Lung (tissue), 12 donors: Measurements from ENCODE around the gene SH2D1A. TPM values are rescaled to one million over a fixed set of nuclear protein-coding genes. Genes with fewer than 3 reads are reported as not detected.

Source experiments
- ATAC-seq: fragments of 200-7000 bp; cut with Tn5 transposase; one replicate; pipeline ENCODE4 v1.9.1; 2020; ENCODE audit warnings: moderate number of reproducible peaks; ENCODE audit not compliant: insufficient read depth, low FRiP score
- DNase-seq, 3 donors: peaks; one replicate each; pipeline ENCODE4 v3.0.0-alpha.2; 2013 to 2017
- H3K27ac ChIP-seq, 2 donors: one replicate each; pipeline ENCODE4 v1.5.1; 2013; ENCODE audit warnings: mild to moderate bottlenecking in 2 of 2, moderate library complexity in 2 of 2, control low read depth in 1 of 2, inconsistent platforms in 1 of 2, low read depth in 1 of 2, low read length in 1 of 2
- H3K27me3 ChIP-seq, 3 donors: one replicate each; pipeline ENCODE4 v1.5.1; 2013; ENCODE audit warnings: low read length in 2 of 3; ENCODE audit not compliant: control insufficient read depth in 3 of 3, insufficient read depth in 3 of 3
- H3K36me3 ChIP-seq, 4 donors: one replicate each; pipeline ENCODE4 v1.5.1; 2013; ENCODE audit warnings: low read length in 4 of 4, mild to moderate bottlenecking in 1 of 4, moderate library complexity in 1 of 4; ENCODE audit not compliant: control insufficient read depth in 4 of 4, insufficient read depth in 4 of 4
- H3K4me1 ChIP-seq, 5 donors: one replicate each; pipeline ENCODE4 v1.5.1; 2013; ENCODE audit warnings: low read length in 5 of 5, mild to moderate bottlenecking in 2 of 5, moderate library complexity in 1 of 5; ENCODE audit not compliant: control insufficient read depth in 5 of 5, insufficient read depth in 5 of 5
- H3K4me3 ChIP-seq: one replicate; pipeline ENCODE4 v1.5.1; 2013; ENCODE audit warnings: mild to moderate bottlenecking, control low read depth, moderate library complexity
- H3K9ac ChIP-seq, 2 donors: one replicate each; pipeline ENCODE4 v1.5.1; 2013; ENCODE audit warnings: low read length in 2 of 2, control low read depth in 1 of 2; ENCODE audit not compliant: insufficient read depth in 1 of 2
- H3K9me3 ChIP-seq, 4 donors: one replicate each; pipeline ENCODE4 v1.5.1; 2013; ENCODE audit warnings: low read length in 3 of 4, mild to moderate bottlenecking in 1 of 4, moderate library complexity in 1 of 4; ENCODE audit not compliant: control insufficient read depth in 4 of 4, insufficient read depth in 3 of 4
- WGBS, 2 donors: extraction: QIAGEN DNeasy Blood & Tissue Kit; methylation state at CpG; one replicate each; pipeline ENCODE4 v1.1.7; 2013; 5-methylcytosine and 5-hydroxymethylcytosine counted together
- polyA plus RNA-seq, 2 donors: library from polyadenylated mRNA; stranded (reverse); fragments of 200-250 nt; gene quantifications; one replicate each; pipeline ENCODE4 v1.2.1, GENCODE V29; 2013
- total RNA-seq, 2 donors: library from RNA; depleted of rRNA in 1 of 2; stranded (reverse); fragments of >200 nt in 1 of 2; gene quantifications; one replicate each; pipeline ENCODE4 v1.2.1, GENCODE V29; 2014 to 2021
- TF ChIP-seq, protein P1 (sequence below): IDR thresholded peaks from 2 replicates; pipeline ENCODE4 v1.5.1; 2012; ENCODE audit warnings: mild to moderate bottlenecking; ENCODE audit errors: control extremely low read depth, extremely low read depth
- donor health status: control.
- donor health status: control.
- donor health status: Bipolar disorder and iron deficiency.
- donor health status: healthy.
- donor health status: DM: yes; HTN: yes; CAD: no.

The SH2D1A gene
- total and polyA plus RNA-seq, 4 donors: 0.46 to 2.3 (median 0.91) TPM

DNA sequence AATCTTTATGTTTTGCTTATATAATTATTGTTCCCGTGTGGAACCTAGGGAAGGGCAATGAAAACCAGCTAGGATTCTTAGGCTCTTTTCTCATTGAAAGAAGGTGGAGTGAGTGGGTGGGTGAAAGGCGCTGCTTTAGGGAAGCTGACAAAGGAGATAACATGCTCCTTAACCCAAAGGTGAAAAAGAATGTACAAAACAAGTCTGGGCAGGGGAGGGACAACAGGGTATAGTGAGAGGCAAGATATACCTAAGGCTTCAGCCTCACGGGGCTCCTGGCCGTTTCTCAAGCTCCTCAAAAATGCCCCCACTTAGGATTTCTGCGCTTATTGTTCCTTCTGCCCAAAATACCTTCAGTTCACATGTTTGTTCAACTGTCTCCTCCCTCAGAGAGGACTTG is 1.8 kb downstream of the SH2D1A start:
- peaks cover 0 to 4% (median 0%) of the 10 kb centered on the region in 3 donors for H3K27me3 ChIP-seq
- TF ChIP-seq, protein P1, sequence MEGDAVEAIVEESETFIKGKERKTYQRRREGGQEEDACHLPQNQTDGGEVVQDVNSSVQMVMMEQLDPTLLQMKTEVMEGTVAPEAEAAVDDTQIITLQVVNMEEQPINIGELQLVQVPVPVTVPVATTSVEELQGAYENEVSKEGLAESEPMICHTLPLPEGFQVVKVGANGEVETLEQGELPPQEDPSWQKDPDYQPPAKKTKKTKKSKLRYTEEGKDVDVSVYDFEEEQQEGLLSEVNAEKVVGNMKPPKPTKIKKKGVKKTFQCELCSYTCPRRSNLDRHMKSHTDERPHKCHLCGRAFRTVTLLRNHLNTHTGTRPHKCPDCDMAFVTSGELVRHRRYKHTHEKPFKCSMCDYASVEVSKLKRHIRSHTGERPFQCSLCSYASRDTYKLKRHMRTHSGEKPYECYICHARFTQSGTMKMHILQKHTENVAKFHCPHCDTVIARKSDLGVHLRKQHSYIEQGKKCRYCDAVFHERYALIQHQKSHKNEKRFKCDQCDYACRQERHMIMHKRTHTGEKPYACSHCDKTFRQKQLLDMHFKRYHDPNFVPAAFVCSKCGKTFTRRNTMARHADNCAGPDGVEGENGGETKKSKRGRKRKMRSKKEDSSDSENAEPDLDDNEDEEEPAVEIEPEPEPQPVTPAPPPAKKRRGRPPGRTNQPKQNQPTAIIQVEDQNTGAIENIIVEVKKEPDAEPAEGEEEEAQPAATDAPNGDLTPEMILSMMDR: no peak

DNA sequence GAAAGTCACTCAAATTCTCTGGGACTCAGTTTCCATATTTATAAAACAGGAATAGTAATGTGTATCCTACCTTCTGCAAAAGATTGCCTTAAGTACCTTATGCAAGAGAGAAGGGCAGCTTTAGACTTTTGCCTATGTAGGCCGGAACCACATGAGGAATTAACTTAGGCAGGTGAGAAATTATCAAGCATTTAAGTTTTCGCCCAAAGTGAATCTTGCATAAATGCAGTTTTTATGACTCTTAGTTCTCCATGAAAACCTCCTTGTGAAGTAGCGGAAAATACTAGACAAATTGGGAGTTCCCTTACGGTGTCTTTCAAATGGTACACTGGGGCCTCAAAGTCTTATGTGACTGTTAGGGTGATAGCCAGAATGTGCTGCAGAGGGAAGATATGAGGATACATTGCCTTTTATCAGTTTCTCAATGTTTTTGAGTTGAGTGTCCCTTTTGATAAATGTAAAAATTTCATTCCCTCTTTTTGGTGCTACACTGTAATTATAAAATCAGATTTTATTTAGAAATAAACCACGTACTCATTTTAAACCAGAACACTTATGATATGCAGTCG is 2.6 kb downstream of the SH2D1A start:
- TF ChIP-seq, protein P1: no peak

More for the DNA sequence above, 1.8 kb downstream of the SH2D1A start:
- Histone ChIP-seq H3K9ac (no peak overlapping the region), H3K9me3 (no peaks in the 10 kb centered on the region), H3K36me3 (no peaks in the 10 kb centered on the region), H3K4me3 (no peak overlapping the region), H3K4me1 (no peaks in the 10 kb centered on the region), H3K27ac (no peak overlapping the region)
- no peak for DNase-seq
- 68 to 95% methylated on average over 4 to 5 of the region's 5 CpGs for WGBS, 2 donors
- no peak for ATAC-seq

DNA sequence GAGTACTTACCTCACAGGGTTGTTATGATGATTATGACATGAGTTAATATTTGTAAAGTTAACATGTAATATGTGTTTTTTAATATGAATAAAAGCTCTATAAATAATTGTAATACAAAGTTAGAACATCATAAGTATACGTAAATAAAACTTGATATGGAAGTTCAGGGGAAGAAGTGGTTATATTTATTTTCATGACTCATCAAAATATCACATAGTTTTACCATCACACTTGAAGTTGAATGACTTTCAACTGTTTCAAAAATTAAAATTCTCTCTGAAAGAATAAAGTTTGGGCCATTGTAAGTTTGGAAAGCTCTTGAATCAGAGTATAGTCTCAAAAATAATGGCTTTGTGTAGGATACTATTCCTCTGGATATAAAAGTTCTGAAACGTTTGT is 8.3 kb downstream of the SH2D1A start:
- Histone ChIP-seq H3K27me3 (peaks cover 0 to 2% (median 0%) of the 10 kb centered on the region in 3 donors), H3K4me1 (no peaks in the 10 kb centered on the region), H3K4me3 (no peak overlapping the region), H3K36me3 (no peaks in the 10 kb centered on the region), H3K9ac (no peak overlapping the region), H3K9me3 (no peaks in the 10 kb centered on the region), H3K27ac (no peak overlapping the region)
- WGBS, 2 donors: 50 to 59% methylated on average over 2 of the region's 2 CpGs
- TF ChIP-seq, protein P1: no peak
- DNase-seq (no peak), ATAC-seq (no peak)

More for the DNA sequence above, 2.6 kb downstream of the SH2D1A start:
- DNase-seq (no peak), ATAC-seq (no peak)
- no peak overlapping the region for H3K4me3 ChIP-seq
- no peak overlapping the region for H3K27ac ChIP-seq
- H3K4me1 ChIP-seq: no peaks in the 10 kb centered on the region
- no peaks in the 10 kb centered on the region for H3K36me3 ChIP-seq
- no peaks in the 10 kb centered on the region for H3K9me3 ChIP-seq
- WGBS, 2 donors: 89 to 93% methylated on average over 6 of the region's 6 CpGs
- no peak overlapping the region for H3K9ac ChIP-seq
- H3K27me3 ChIP-seq: peaks cover 0 to 4% (median 0%) of the 10 kb centered on the region in 3 donors
